IPS-18c (cell line): ENCODE results near the gene PPP1R37.

Experiments used
- H3K4me3 ChIP-seq: 2 replicates; pipeline ENCODE4 v1.7.0; 2013; ENCODE audit warnings: low read depth, mild to moderate bottlenecking, low read length, moderate library complexity; ENCODE audit not compliant: insufficient read depth
- H3K9me3 ChIP-seq: one replicate; pipeline ENCODE4 v1.6.1; 2013; ENCODE audit warnings: mild to moderate bottlenecking, low read length, moderate library complexity; ENCODE audit not compliant: control insufficient read depth, insufficient read depth

Gene PPP1R37

DNA sequence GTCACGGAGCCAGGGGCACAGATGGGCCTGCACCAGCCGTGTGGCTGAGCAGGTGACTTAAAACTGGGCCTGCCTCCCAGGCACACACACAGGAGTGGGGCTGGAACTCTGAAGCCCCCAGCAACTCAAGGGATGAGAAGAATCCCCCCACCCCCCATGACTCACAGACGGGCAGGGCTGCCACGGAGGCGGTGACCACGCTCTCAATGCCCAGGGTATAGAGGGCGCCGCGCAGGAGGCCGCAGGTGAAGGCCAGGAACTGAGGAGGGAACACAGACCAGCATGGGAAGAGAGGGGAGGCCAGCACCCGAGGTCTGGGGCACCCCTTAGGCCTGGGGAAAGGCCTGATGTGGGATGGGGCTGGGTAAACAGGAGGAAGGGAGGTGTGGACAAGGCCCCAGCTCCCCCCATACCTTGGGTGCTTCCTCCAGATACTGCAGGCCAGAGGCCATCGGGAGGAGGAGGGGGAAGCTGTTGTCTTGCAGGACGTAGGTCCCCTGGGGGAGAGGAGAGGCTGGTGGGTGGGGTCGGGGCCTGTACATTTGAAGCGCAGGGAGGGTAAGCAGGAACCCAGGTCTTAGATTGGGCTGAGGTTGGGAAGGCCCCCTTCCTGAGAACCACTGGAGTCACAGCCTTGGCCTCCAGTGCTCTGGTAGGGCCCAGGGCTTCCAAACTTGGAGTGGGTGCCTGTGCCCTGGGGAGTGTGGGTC is 70.9 kb downstream of the PPP1R37 start:
- Histone ChIP-seq H3K4me3 (no peak overlapping the region), H3K9me3 (no peaks in the 10 kb centered on the region)

DNA sequence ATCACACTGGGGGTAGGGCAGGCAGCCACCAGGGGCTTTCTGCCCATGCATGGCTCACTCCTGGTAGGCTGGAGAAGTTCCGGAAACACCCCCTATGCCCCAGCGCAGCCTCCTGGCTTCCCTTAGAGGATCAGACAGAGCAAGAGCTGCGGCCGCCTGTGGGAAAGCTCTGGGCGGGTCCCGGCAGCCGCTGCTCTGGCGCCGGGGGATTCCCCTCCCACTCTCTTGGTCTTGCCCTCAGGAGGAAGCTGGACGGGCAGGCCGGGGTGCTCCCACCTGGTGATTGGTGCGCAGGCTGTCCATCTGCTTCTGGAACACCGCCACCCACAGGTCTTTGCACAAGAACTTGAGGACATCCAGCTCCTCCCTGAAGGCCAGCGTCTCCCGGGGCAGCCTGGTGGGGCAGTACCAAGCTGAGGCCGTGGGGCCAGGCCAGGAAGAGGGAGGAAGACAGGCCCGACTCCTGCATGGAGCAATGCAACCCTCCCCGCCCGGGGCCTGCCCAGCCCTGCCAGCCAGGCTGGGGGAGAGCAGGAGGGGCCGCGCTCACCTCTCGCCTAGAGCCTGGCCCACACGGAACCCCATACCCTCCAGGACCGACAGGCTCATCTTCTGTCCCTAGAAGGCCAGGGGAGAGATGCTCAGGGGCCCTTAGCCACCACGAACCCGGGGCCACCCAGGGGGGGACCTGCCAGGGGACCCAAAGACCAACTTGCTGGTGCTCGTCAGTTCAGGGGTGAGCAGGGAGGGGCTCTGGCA is 71.8 kb downstream of the PPP1R37 start:
- Histone ChIP-seq H3K9me3 (no peaks in the 10 kb centered on the region), H3K4me3 (no peak overlapping the region)

DNA sequence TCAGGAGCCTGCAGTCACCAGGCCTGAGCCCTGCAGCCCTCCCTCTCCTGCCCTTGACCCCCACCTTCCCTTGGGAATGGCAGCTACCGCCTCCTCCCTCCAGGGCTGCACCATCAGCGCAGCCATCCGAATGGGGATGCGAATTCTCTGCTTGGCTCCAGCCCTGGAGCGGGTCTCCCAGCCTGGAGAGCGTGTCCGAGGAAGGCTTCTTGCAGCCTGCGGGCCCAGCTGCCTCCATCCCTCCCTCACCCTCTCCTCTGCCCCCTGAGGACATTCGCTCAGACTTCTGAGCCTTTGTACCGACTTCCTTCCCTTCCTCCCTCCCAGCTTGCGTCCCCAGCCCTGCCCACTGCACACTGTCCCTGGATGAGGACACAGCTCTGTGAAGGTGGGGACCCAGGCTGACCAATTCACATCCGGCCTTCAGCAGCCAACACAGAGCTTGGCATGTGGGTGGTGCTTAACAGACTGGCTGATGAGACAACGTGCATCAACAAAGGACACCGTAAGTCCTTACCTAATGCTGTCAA is 73.8 kb downstream of the PPP1R37 start:
- no peaks in the 10 kb centered on the region for H3K9me3 ChIP-seq
- H3K4me3 ChIP-seq: no peak overlapping the region

DNA sequence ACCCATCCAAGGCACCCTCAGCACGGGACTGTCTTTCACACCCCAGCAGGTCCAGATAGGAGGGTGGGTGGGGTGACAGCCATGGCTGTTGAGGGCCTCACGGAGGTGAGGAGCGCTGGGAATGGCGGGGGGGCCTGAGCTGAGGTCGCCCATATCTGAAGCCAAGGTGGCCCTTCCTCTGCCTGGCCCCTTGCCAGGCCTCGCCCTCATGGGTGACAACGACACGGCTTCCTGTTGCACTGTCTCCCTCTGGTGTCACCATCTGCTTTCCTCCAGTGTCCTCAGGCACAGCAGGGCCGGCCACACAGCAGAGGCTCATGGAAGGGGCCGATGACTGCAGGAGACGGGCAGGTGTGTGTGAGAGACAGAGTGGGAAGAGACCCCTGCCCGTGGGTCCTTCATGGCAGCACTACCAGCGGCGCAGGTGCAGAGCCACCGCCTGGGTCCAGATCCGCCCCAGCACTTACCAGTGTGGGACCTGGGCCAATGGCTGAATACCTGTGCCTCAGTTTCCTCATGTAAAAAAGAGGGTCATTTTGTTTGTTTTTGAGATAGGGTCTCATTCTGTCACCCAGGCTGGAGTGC is 75.9 kb downstream of the PPP1R37 start:
- Histone ChIP-seq H3K9me3 (no peaks in the 10 kb centered on the region), H3K4me3 (no peak overlapping the region)

DNA sequence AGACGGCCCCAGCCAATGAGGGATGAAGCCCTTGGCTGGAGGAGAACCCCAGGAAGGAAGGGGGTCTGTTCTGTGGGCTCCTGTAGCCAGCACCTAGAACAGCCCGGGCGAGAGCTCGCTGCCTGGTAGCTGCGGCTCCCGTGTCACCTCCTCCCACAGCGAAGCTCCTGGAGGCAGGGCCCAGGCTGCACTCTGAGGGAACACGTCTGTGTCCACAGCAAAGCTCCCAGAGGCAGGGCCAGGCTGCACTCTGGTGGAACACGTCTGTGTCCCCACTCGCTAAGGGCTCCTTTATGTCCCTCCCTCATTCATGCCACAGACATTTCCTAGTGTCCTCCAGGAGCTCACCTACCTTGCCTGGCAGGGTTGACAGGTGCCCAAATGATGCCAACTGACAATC is 76.6 kb downstream of the PPP1R37 start:
- H3K4me3 ChIP-seq: no peak overlapping the region

DNA sequence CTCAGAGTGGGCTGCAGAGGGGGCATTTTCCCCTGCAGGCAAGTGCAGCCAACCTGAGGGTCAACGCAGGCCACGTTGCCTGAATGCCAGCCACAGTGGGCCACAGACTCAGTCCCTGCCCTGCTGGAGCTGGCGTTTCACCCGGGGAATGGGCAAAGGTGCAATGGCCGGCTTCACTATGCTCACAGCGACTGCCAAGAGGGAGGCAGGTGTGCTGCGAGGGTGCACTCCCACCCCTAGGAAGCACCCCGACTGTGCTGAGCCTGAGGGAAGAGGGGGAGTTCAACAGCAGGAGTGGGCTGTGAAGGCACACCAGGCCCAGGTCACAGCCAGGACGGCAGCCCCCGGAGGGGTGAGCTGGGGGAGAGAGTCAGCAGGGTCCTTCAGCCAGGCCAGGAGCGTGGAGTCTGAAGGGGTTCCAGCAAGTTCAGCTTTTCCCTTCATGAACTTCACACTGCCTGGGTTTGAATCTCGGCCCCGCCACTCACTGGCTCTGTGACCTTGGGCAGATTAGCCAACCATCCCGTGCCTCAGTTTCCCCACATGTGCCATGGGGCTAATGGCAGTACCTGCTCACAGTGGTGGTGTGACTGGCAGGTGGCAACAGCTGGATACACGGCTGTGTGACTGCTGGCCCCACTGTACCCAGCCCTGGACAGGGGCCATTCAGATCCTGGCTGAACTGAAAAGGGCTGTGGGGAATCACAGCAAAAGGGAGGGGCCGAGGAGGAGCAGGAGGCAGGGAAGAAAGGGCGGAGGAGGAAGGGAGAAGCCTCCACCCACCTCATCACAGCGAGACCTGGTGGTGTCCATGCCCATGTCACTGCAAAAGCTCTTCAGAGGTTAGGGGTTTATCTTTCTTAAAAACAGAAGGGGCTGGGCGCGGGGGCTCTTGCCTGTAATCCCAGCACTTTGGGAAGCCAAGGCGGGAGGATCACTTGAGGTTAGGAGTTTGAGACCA is 77.4 kb downstream of the PPP1R37 start:
- H3K4me3 ChIP-seq: no peak overlapping the region

More for the DNA sequence above, 76.6 kb downstream of the PPP1R37 start:
- no peaks in the 10 kb centered on the region for H3K9me3 ChIP-seq

DNA sequence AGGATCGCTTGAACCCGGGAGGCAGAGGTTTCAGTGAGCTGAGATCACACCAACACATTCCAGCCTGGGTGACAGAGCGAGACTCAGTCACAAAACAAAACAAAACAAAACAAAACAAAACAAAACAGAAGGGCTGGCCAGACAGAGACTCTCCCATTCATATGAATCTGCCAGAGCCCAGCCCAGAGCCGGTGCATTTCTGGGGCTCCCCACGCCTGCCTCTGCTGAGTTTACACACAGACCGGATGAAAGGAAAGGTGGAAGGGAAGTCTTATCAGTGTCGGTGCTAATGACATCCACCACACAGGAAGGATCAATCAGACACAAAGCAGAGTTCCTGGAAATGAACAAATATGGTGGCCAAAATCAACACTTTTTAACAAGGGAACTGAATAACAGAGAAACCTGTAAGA is 78.2 kb downstream of the PPP1R37 start:
- no peak overlapping the region for H3K4me3 ChIP-seq
- no peaks in the 10 kb centered on the region for H3K9me3 ChIP-seq

More for the DNA sequence above, 77.4 kb downstream of the PPP1R37 start:
- no peaks in the 10 kb centered on the region for H3K9me3 ChIP-seq

DNA sequence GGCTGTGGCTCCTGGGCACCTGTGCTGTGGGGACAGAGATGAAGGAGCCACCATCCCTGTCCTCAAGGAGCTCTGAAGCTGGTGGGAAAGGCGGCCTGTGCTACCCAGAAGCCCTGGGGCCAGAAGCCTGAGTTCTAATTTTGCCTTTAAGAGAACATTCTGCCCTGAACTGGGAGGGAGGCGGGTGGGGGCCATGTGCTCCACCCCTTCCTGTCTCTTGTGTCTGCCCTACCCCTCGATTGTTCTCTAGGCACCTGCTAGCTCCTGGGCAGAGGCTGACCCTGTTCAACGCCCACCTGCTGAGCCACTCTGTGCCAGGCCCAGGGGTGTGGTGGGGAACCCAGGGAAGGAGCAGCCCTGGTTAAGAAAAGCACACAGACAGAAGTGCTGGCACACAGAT is 79.2 kb downstream of the PPP1R37 start:
- Histone ChIP-seq H3K9me3 (peaks cover 2% of the 10 kb centered on the region), H3K4me3 (no peak overlapping the region)

DNA sequence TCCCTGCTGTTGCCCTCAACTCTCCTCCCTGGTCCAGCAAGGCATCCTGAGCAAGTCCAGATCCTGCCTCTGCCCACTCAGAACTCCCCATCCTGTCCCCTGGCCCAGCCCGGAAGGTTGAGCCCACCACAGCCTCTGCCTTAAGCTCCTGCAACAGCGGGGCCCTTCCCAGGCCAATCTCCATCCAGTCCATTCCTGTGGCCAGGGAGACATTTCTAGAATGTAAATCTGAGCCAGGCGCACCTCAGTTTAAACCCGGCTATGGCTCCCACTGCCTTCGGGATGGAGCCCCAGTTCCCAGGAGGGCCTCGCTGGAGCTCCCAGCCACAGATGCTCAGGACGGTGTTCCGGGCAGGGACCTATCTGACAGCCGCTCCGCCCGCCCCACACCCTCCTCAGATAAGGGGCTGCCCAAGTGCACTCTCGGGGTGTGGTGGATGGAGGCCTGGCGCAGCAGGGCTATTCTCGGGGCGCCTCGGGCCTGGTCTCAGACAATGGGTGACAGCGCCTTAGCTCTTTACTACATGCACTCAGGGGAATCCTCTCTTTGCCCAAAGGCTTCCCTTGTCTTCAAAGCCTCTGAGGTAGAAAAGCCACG is 79.7 kb downstream of the PPP1R37 start:
- peaks cover 2% of the 10 kb centered on the region for H3K9me3 ChIP-seq
- no peak overlapping the region for H3K4me3 ChIP-seq

DNA sequence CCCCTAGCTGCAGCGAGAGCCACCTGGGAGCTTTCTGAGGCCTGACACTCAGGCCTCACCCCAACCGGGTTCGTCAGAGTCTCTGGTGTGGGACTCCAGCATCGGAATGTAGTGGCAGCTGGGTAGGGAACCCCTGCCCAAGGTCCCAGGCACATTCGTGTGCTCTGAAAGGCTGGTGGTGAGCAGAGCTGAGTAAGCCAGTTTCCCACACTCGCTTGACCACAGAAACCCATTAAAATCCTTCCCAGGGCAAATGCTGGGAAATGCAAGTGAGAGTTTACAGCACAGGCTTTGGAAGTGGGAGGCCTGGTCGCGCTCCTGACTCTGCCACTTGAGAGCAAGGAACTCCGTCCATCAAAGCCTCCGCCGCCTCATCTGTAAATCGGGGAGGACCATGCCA is 80.8 kb downstream of the PPP1R37 start:
- Histone ChIP-seq H3K4me3 (no peak overlapping the region), H3K9me3 (peaks cover 2% of the 10 kb centered on the region)

DNA sequence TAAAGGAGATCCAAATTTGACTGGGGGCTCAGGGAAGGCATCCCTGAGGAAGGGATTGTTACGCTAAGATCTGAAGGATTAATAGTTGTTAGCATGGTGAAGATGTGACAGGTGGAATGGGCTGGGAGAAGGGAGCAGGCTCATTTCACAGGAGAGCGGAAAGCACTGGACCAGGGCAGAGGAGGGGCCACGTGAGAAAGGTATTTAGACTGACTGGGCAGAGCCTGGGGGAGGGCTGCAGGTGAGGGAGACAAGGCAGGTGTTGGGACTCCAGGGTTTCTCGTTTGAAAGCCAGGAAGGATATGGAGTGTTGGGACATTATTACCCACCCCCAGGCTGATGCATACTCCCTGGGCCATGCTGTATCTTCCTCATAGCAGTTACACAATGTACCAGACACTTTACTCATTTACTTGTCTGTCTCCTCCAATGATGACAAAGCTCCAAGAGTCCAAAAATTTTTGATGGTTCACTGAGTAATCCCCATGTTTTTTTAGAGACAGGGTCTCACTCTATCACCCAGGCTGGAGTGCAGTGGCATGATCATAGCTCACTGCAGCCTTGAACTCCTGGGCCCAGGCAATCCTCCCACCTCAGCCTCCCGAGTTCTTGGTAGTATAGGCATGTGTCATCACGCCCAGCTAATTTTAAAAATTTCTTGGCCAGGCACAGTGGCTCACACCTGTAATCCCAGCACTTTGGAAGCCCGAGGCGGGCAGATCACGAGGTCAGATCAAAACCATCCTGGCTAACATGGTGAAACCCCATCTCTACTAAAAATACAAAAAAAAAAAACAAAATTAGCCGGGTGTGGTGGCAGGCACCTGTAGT is 82.8 kb downstream of the PPP1R37 start:
- Histone ChIP-seq H3K9me3 (peaks cover 2% of the 10 kb centered on the region), H3K4me3 (no peak overlapping the region)

DNA sequence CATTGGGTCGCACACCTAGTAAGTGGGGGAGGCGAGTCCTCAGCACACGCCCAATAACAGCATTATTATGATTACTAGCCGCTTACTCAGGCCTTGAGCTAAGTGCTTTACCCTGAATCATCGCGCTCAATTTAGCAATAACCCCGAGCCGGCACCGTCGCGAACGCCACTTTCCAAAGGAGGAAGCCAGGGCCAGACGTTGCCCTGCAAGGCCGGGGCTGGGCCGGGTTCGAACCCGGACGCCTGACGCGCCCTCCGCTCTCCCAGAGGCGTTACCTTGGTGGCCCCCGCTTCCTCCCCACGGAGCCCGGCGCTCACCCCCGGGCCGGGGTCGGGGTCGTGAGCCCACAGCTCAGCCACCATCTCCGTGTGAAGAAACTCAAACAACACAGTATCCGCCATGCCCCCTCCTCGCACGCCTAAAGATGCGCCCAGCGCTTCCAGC is 84.9 kb downstream of the PPP1R37 start, which contains the start of gene TRAPPC6A:
TSS of gene TRAPPC6A (minus strand) at position 421 of the 445 bp plus-strand sequence. CDS start at position 402, 19 bp downstream.
- Histone ChIP-seq H3K4me3 (peak within 1 kb of the TSS; percentile 96), H3K9me3 (peaks cover 2% of the 10 kb centered on the region)

DNA sequence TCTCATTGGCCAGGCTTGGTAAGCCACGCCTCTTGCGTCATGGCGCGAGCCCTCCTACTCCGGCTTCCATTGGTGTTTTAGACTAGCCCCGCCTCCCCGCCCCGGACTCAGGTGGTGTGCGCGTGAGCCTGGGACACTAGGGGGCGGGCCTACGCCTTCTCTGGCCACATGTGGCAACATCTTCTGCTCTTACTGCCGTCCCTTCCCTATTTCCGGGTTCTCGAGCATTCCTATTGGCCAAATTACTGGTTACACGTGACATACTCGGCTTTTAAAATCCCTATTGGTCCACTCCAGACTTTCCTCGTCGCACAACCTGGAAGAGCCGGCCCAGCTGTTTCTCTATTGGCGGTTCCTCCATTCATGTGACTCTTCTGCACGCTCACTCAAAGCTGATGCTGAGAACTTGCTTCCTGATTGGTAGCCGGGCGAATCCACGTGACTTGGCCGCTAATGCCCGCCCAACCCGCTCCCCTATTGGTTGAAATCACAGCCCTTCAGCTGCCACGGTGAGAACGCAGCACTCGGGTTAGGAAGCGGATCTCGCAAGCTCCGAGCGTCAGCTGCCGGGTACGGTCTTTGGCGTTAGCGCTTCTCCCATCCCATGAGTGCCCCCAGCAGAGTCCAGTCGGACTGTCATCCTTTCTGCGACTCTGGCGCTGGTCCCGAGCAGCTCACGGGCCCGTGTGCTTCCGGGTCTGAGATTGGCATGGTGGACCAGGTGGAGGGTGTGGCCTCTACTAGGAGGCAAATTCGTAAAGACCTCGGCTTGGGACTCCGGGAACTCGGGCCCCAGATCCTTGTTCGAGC is 85.5 kb downstream of the PPP1R37 start, which contains the start of gene BLOC1S3:
TSS of gene BLOC1S3 (plus strand) at position 523 of the 810 bp plus-strand sequence. CDS start 513 bp downstream, outside the sequence.
- Histone ChIP-seq H3K9me3 (peaks cover 2% of the 10 kb centered on the region), H3K4me3 (peak within 1 kb of the TSS; percentile 96)

DNA sequence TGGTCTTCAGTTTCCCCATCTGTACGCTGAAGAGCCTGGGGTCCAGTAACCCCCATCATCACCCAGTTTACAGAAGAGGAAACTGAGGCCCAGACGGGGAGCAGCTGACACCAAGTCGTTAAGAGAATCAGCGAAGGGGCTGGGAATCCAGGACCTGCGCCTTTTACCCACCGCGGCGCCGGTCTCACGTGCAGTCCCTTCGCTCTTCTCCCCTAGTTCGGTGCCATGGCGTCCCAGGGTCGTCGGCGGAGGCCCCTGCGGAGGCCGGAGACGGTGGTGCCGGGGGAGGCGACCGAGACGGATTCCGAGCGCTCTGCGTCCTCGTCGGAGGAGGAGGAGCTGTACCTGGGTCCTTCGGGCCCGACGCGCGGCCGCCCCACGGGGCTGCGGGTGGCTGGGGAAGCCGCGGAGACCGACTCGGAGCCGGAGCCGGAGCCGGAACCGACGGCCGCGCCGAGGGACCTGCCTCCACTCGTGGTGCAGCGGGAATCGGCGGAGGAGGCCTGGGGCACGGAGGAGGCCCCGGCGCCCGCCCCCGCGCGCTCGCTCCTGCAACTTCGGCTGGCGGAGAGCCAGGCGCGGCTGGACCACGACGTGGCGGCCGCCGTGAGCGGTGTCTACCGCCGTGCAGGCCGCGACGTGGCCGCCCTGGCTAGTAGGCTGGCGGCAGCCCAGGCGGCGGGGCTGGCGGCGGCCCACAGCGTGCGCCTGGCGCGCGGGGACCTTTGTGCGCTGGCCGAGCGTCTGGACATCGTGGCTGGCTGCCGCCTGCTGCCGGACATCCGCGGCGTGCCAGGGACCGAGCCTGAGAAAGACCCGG is 86.3 kb downstream of the PPP1R37 start:
- H3K9me3 ChIP-seq: peaks cover 2% of the 10 kb centered on the region
- H3K4me3 ChIP-seq: peak overlapping the region; percentile 73
